Measurements from ENCODE around the gene LHX3.

DNA sequence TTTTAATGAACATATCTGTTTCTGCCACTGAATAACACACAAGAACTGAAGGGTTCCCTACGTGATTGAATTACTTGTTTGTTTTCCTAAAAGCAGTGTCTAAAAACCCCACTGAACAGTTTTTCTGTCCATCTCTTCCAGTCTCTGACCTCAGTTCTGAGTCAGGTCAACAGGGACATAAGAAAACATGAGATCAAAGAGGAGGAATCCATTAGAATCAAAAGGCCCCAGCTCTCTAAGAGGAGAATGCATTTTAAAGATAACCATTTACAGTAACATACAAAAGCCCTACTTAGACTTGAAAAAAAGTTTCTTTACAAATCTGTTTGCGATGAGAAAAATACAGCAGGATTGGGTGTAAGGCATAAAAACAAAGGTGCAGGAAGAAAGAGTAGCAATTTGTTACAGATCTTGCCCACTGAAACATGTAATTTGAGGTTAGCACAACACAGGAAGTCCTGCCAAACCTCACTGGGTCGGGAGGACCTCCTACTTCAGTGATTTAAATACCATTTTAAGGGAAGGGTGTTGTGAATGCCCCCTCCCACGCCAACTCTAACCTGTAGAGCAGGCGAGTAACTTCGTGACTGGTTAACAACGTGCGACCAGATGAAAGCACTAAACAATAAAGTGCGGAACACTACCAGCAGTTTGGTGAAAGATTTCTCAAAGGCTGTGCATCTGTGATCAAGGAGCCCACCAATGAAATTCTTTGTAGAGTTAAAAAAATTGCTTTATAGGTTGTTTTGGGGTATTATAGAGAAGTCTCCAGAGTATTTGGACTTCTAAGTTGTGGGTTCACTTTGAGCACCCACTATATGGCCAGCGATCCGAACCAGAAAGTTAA, 39.4 kb upstream of the LHX3 start:
- no peak for TF ChIP-seq CTCF (conservative IDR thresholded peaks at IDR 0.05; ENCODE audit: low read depth, low read length)
- TF ChIP-seq EZH2 (IDR thresholded peaks at IDR 0.05; ENCODE audit: borderline replicate concordance, low read depth, low read length, poor library complexity, severe bottlenecking) = no peak

Measured in A673 (cell line).